ENCODE data around the gene PLA2G6. TPM values are rescaled to one million over a fixed set of nuclear protein-coding genes. Genes with fewer than 3 reads are reported as not detected.

Gene PLA2G6
- total and polyA plus RNA-seq, 12 donors: 6.0 to 35.1 (median 13.5) TPM

GRCh38 chr22:38228873-38229740 lies 47.5 kb upstream of the PLA2G6 start:
- Histone ChIP-seq H3K4me1 (peaks cover 11 to 60% (median 25%) of the 10 kb centered on the region in 9 donors), H3K27ac (peak overlapping the region; percentile 53 to 90 (median 71)), H3K9me3 (no peaks in the 10 kb centered on the region), H3K4me3 (no peak overlapping the region), H3K27me3 (no peaks in the 10 kb centered on the region), H3K36me3 (peaks cover 0 to 94% (median 38%) of the 10 kb centered on the region in 9 donors)
- intact Hi-C loops (cut with DNase I): loop anchor here in 1 of 10 donors (5.0 kb wide), 1 partner anchor 43 kb away; the partner anchor contains the start of gene TMEM184B
- WGBS, 2 donors: 64 to 65% methylated on average over 14 of the region's 14 CpGs
- no peak for TF ChIP-seq CTCF (IDR thresholded peaks at IDR 0.05)
- ATAC-seq: peak in 7 of 8 donors; percentile 27 to 70 (median 48)
- no peak for DNase-seq

GRCh38 chr22:38228326-38228872 lies 46.8 kb upstream of the PLA2G6 start:
- Histone ChIP-seq H3K9me3 (no peaks in the 10 kb centered on the region), H3K36me3 (peaks cover 0 to 94% (median 44%) of the 10 kb centered on the region in 9 donors), H3K27ac (peak overlapping the region; percentile 53 to 90 (median 71)), H3K4me3 (no peak overlapping the region), H3K4me1 (peaks cover 11 to 55% (median 22%) of the 10 kb centered on the region in 9 donors), H3K27me3 (no peaks in the 10 kb centered on the region)
- ATAC-seq (peak in 1 of 8 donors; percentile 2), DNase-seq (no peak)
- 69 to 83% methylated on average over 3 of the region's 3 CpGs for WGBS, 2 donors
- intact Hi-C loops (cut with DNase I): loop anchor here in 1 of 10 donors (5.0 kb wide), 1 partner anchor 44 kb away; the partner anchor contains the start of gene TMEM184B
- TF ChIP-seq CTCF (IDR thresholded peaks at IDR 0.05): no peak

- 92 to 97% methylated on average over 25 of the region's 25 CpGs for WGBS, 2 donors
- no peak for TF ChIP-seq CTCF (IDR thresholded peaks at IDR 0.05)
- no peak for ATAC-seq
- Histone ChIP-seq H3K27me3 (no peaks in the 10 kb centered on the region), H3K4me1 (peaks cover 11 to 50% (median 22%) of the 10 kb centered on the region in 9 donors), H3K9me3 (no peaks in the 10 kb centered on the region), H3K27ac (peak overlapping the region in 5 of 10 donors; percentile 70 to 90 (median 77)), H3K4me3 (no peak overlapping the region), H3K36me3 (peaks cover 0 to 94% (median 44%) of the 10 kb centered on the region in 9 donors)
- DNase-seq: no peak
- intact Hi-C loops (cut with DNase I): loop anchor here in 1 of 10 donors (5.0 kb wide), 1 partner anchor 45 kb away; the partner anchor contains the start of gene TMEM184B
These were observed 45.4 kb upstream of the PLA2G6 start for GRCh38 chr22:38226853-38227649.
